ENCODE results near the gene PRR13.
"Not testable (repeated sequence)": the region's sequence is repeated elsewhere in the genome, so short reads cannot be mapped to it uniquely, and the experiment has no call there.

PRR13 gene

DNA sequence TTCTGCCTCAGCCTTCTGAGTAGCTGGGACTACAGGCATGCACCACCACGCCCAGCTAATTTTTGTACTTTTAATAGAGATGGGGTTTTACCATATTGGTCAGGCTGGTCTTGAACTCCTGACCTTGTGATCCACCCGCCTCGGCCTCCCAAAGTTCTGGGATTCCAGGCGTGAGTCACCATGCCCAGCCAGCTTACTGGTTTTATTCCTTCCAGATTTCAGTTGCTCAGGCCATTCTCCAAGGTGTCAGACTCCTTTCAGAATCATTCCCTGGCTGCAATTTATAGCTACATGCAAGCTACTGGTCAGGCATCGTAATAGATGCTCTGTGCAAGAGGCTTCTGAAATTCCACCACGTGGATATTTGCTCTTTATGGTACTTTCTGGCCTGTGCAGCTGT is 39.9 kb downstream of the PRR13 start:
- not testable (repeated sequence) for H3K9me3 ChIP-seq (ENCODE audit: control insufficient read depth in 5 of 5, low read length in 5 of 5); H3K9ac ChIP-seq (ENCODE audit: low read length in 5 of 5); H3K4me1 ChIP-seq (ENCODE audit: control insufficient read depth in 5 of 5, insufficient read depth in 5 of 5, low read length in 5 of 5); H3K27me3 ChIP-seq (ENCODE audit: control insufficient read depth in 5 of 5, insufficient read depth in 4 of 5, low read length in 5 of 5); H3K27ac ChIP-seq (ENCODE audit: low read depth, low read length); H3K4me3 ChIP-seq (ENCODE audit: low read depth in 1 of 5, low read length in 5 of 5)
- peaks cover 22 to 93% (median 85%) of the 10 kb centered on the region in 5 donors for H3K36me3 ChIP-seq (ENCODE audit: control insufficient read depth in 5 of 5, insufficient read depth in 5 of 5, low read length in 5 of 5)

DNA sequence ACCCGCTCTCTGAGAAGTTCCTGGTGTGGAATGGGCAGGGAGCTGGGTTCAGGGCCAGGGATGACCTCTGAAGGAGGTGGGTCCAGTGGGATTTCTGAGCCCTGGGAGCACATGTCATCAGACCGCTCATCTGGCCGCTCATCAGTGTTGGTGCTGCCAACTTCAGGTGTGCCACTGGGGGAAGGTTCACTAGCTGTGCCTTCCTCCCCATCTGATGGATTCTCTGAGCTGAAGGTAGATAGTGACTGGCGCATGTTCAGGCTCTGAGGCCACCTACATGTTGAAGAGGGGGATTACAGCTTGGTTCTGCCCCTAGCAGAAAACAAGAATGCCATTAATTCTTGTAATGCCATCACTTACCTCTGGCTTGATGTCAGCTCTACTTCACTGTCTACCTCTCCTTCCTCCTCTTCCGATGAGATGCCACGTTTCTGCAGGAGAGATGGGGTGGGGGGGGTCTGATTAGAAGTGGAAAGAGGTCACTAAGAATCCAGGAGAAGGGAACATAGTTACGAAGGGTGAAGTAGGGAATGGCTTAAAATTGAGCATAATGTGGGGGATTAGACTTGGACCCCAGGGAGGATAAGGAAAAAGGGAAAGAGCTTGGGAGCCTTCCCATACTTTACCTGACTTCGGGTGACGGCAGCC is 40.5 kb downstream of the PRR13 start:
- Histone ChIP-seq H3K27ac (ENCODE audit: low read depth, low read length) (no peak overlapping the region), H3K27me3 (ENCODE audit: control insufficient read depth in 5 of 5, insufficient read depth in 4 of 5, low read length in 5 of 5) (no peaks in the 10 kb centered on the region), H3K4me1 (ENCODE audit: control insufficient read depth in 5 of 5, insufficient read depth in 5 of 5, low read length in 5 of 5) (no peaks in the 10 kb centered on the region), H3K9me3 (ENCODE audit: control insufficient read depth in 5 of 5, low read length in 5 of 5) (no peaks in the 10 kb centered on the region), H3K36me3 (ENCODE audit: control insufficient read depth in 5 of 5, insufficient read depth in 5 of 5, low read length in 5 of 5) (peaks cover 19 to 93% (median 84%) of the 10 kb centered on the region in 5 donors), H3K4me3 (ENCODE audit: low read depth in 1 of 5, low read length in 5 of 5) (no peak overlapping the region), H3K9ac (ENCODE audit: low read length in 5 of 5) (no peak overlapping the region)

DNA sequence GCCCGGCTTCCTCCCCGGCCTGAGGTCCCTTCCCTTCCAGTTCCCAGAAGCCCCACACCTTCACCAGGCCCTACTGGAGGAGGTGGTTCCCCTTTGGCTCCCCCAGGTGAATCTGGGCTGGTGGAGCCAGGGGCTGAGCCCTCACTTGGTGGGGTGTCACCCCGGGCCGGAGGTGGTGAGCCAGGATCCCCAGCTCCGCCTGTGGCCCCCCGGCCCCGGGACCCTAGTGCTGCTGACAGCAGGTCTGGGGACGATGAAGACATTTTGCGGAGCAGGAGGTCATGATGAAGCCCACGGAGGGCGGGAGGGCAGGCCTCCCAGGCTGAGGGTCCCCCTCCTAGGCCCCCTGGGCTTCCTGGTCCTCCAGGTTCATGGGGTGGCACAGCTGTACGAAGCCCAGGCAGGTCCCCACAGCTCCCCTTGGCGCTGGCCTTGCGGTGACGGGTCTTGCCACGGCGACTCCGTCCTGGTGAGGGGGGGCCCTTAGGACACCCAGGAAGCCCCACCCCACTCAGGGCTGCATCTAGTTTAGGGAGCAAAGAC is 41.2 kb downstream of the PRR13 start:
- H3K9ac ChIP-seq (ENCODE audit: low read length in 5 of 5) = no peak overlapping the region
- no peaks in the 10 kb centered on the region for H3K4me1 ChIP-seq (ENCODE audit: control insufficient read depth in 5 of 5, insufficient read depth in 5 of 5, low read length in 5 of 5)
- no peak overlapping the region for H3K27ac ChIP-seq (ENCODE audit: low read depth, low read length)

DNA sequence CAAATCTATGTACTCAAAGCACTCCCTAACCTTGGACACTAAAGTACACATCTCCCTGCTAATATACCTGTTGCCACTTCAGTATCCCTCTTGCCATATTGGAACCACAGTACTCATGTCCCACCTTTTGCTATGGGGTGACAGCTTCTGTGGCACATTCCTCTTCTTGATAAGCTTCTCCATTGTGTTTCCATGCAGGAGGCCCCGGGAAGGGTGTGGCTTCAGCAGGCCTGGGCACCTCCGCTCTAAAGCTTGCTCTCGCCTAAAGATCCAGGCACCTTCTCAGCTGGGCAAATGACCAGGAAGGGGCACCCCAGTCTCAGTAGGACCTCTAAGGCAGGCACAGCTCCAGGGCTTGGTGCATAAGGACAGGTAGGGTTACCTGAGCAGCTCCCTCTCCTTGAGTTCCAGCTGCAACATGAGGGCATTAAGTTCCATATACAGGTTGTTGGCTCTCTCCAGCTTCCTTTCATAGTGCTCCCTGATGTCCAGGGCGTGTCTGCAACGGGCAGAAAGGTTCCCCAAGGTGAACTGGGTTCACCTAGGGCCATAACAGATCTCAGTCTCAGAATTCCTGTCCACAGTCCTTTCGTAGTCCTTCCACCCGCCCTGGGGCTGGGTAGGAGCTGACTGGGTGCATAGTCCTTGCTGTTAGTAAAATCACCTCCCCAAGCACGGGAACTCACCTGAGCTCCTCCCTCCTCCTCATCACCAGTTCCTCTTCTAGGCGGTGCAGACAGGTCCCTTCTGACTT is 41.9 kb downstream of the PRR13 start:
- Histone ChIP-seq H3K9me3 (ENCODE audit: control insufficient read depth in 5 of 5, low read length in 5 of 5) (no peaks in the 10 kb centered on the region), H3K27ac (ENCODE audit: low read depth, low read length) (no peak overlapping the region), H3K36me3 (ENCODE audit: control insufficient read depth in 5 of 5, insufficient read depth in 5 of 5, low read length in 5 of 5) (peaks cover 14 to 92% (median 81%) of the 10 kb centered on the region in 5 donors), H3K27me3 (ENCODE audit: control insufficient read depth in 5 of 5, insufficient read depth in 4 of 5, low read length in 5 of 5) (no peaks in the 10 kb centered on the region), H3K4me1 (ENCODE audit: control insufficient read depth in 5 of 5, insufficient read depth in 5 of 5, low read length in 5 of 5) (no peaks in the 10 kb centered on the region), H3K4me3 (ENCODE audit: low read depth in 1 of 5, low read length in 5 of 5) (no peak overlapping the region), H3K9ac (ENCODE audit: low read length in 5 of 5) (no peak overlapping the region)

More for the DNA sequence above, 41.2 kb downstream of the PRR13 start:
- Histone ChIP-seq H3K9me3 (ENCODE audit: control insufficient read depth in 5 of 5, low read length in 5 of 5) (no peaks in the 10 kb centered on the region), H3K27me3 (ENCODE audit: control insufficient read depth in 5 of 5, insufficient read depth in 4 of 5, low read length in 5 of 5) (no peaks in the 10 kb centered on the region), H3K4me3 (ENCODE audit: low read depth in 1 of 5, low read length in 5 of 5) (no peak overlapping the region), H3K36me3 (ENCODE audit: control insufficient read depth in 5 of 5, insufficient read depth in 5 of 5, low read length in 5 of 5) (peaks cover 17 to 95% (median 85%) of the 10 kb centered on the region in 5 donors)

DNA sequence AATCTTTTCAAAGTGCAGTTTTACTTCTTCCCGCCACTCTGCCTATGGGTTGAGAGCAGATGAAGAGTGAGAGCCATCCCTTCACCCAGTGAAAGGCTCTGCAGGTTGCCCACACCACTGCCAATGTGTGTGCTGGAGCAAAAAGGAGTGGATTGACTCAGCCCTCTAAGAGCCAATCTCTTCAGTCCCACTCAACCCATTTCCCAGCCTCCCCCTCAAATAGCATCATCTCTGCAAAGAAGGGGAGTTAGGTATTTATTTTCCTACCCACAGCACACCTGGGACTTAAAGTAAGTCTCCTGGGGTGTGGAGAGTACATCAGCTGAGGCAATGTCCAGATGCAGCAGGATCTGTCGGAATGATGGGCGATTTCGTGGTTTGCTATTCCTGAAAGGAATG is 42.4 kb downstream of the PRR13 start:
- Histone ChIP-seq H3K36me3 (ENCODE audit: control insufficient read depth in 5 of 5, insufficient read depth in 5 of 5, low read length in 5 of 5) (peaks cover 11 to 86% (median 75%) of the 10 kb centered on the region in 5 donors), H3K27me3 (ENCODE audit: control insufficient read depth in 5 of 5, insufficient read depth in 4 of 5, low read length in 5 of 5) (no peaks in the 10 kb centered on the region)

DNA sequence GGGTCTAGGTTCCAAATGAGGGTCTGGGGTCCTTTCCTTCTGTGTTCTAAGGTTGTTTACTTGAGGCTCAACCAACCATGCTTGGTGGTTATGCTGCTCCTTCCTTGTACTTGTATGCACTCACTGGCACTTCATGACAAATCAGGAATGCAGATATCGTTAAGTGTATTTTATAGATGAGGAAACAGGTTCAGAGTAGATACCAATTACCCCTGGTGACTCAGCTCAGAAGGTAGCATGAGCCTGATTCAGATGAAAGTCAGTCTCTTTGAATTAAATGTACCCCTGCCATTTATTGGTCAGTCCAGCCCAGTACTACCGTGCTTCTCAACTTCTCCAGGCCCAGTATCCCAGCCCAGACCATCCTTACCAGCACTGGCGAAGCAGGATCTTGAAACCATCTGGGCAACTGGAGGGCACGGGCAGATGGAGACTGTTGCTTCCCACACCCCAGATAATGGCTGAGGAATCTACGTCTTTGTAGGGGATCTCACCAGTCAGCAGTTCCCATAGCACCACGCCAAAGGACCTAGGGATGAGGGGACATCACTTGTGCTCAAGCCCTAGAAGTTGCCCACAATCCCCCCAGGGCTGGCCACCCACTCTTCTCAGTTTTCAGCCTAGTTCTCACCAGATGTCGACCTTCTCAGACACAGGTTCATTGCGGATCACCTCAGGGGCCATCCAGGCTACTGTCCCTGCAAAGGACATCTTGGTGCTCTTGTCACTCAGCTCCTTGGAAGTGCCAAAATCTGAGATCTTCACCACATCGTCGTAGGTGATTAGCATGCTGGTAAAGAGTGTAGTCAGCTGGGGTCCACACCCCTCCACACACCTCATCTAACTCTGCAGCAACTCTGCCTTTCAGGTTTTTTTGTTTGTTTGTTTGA is 43.4 kb downstream of the PRR13 start:
- Histone ChIP-seq H3K4me1 (ENCODE audit: control insufficient read depth in 5 of 5, insufficient read depth in 5 of 5, low read length in 5 of 5) (no peaks in the 10 kb centered on the region), H3K9me3 (ENCODE audit: control insufficient read depth in 5 of 5, low read length in 5 of 5) (no peaks in the 10 kb centered on the region), H3K27ac (ENCODE audit: low read depth, low read length) (no peak overlapping the region), H3K9ac (ENCODE audit: low read length in 5 of 5) (no peak overlapping the region), H3K27me3 (ENCODE audit: control insufficient read depth in 5 of 5, insufficient read depth in 4 of 5, low read length in 5 of 5) (no peaks in the 10 kb centered on the region), H3K4me3 (ENCODE audit: low read depth in 1 of 5, low read length in 5 of 5) (no peak overlapping the region), H3K36me3 (ENCODE audit: control insufficient read depth in 5 of 5, insufficient read depth in 5 of 5, low read length in 5 of 5) (peaks cover 4 to 77% (median 67%) of the 10 kb centered on the region in 5 donors)

More for the DNA sequence above, 42.4 kb downstream of the PRR13 start:
- H3K9me3 ChIP-seq (ENCODE audit: control insufficient read depth in 5 of 5, low read length in 5 of 5) = no peaks in the 10 kb centered on the region
- H3K4me1 ChIP-seq (ENCODE audit: control insufficient read depth in 5 of 5, insufficient read depth in 5 of 5, low read length in 5 of 5) = no peaks in the 10 kb centered on the region
- H3K9ac ChIP-seq (ENCODE audit: low read length in 5 of 5) = no peak overlapping the region
- no peak overlapping the region for H3K27ac ChIP-seq (ENCODE audit: low read depth, low read length)
- H3K4me3 ChIP-seq (ENCODE audit: low read depth in 1 of 5, low read length in 5 of 5) = no peak overlapping the region

DNA sequence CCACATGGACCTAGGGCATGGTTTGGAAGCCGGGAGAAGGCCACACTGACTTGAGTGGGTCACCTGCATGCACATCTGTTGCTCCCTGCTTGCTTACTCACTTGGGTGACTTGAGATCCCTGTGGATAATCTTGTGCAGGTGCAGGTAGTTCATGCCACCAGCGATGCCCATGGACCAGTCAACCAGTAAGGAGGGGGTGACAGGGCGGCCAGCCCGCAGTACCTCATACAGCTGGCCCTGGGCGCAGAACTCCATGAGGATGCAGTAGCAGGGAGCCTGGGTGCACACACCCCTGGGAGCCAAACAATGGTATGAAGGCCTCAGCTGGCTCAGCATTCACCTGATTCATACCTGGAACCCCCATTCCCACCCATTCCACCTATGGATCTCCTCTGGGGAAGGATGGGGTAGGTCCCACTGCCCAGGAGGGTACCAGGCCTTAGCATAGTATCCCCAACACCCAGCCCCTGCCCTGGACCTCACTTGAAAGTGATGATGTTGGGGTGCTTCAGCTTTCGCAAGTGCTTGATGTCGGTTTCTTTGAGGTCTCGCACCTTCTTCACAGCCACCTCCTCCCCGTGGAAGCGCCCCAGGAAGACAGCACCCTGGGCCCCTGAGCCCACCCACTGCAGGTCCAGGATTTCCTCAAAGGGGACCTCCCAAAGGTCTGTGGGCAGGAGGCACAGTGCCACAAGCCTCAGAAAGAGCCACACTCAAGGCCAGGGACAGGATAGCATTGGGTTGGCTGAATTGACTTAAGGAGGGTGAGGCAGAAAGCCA is 44.6 kb downstream of the PRR13 start:
- Histone ChIP-seq H3K36me3 (ENCODE audit: control insufficient read depth in 5 of 5, insufficient read depth in 5 of 5, low read length in 5 of 5) (peaks cover 0 to 68% (median 58%) of the 10 kb centered on the region in 5 donors), H3K9me3 (ENCODE audit: control insufficient read depth in 5 of 5, low read length in 5 of 5) (no peaks in the 10 kb centered on the region), H3K27me3 (ENCODE audit: control insufficient read depth in 5 of 5, insufficient read depth in 4 of 5, low read length in 5 of 5) (no peaks in the 10 kb centered on the region), H3K27ac (ENCODE audit: low read depth, low read length) (no peak overlapping the region), H3K9ac (ENCODE audit: low read length in 5 of 5) (no peak overlapping the region), H3K4me3 (ENCODE audit: low read depth in 1 of 5, low read length in 5 of 5) (no peak overlapping the region), H3K4me1 (ENCODE audit: control insufficient read depth in 5 of 5, insufficient read depth in 5 of 5, low read length in 5 of 5) (no peaks in the 10 kb centered on the region)

DNA sequence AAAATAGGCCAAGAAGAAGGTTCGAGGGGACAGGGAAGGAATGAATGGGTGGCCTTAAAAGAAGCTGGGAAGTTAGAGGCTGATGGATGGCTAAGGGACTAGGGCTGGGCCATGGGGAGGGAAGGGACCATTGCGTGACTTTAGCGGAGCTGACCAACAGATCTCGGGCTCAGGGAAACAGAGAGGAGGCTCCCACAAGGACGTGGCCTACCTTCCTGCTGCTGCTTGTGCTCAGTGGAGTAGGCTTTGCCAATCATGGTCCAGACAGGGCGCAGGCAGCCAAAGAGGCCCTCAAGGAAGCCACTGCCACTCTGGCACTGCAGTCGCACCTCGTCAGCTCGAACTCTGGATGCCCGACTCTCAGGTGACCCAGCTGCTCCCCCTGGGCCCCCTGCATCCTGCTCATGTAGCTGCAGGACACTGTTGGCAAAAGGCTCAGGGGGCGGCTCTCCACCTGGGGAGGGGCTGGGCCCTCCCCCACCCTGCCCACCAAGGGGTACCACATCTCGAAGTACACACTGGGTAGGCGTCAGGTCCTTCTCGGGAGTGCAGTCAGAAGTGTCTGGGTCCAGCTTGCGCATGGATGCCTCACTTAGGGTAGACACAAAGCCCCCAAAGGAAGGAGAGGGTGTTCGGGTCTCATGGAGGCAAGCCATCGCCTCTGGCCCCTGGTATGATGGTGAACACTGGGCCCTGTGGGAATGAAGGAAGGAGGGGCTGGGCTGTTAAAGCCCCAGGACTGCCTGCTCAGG is 45.4 kb downstream of the PRR13 start:
- Histone ChIP-seq H3K9me3 (ENCODE audit: control insufficient read depth in 5 of 5, low read length in 5 of 5) (no peaks in the 10 kb centered on the region), H3K9ac (ENCODE audit: low read length in 5 of 5) (no peak overlapping the region), H3K4me1 (ENCODE audit: control insufficient read depth in 5 of 5, insufficient read depth in 5 of 5, low read length in 5 of 5) (peaks cover 0 to 1% (median under 1%) of the 10 kb centered on the region in 5 donors), H3K27me3 (ENCODE audit: control insufficient read depth in 5 of 5, insufficient read depth in 4 of 5, low read length in 5 of 5) (no peaks in the 10 kb centered on the region), H3K36me3 (ENCODE audit: control insufficient read depth in 5 of 5, insufficient read depth in 5 of 5, low read length in 5 of 5) (peaks cover 0 to 61% (median 53%) of the 10 kb centered on the region in 5 donors), H3K27ac (ENCODE audit: low read depth, low read length) (no peak overlapping the region), H3K4me3 (ENCODE audit: low read depth in 1 of 5, low read length in 5 of 5) (no peak overlapping the region)
